ENCODE measurements around the gene SH3BP5.

DNA sequence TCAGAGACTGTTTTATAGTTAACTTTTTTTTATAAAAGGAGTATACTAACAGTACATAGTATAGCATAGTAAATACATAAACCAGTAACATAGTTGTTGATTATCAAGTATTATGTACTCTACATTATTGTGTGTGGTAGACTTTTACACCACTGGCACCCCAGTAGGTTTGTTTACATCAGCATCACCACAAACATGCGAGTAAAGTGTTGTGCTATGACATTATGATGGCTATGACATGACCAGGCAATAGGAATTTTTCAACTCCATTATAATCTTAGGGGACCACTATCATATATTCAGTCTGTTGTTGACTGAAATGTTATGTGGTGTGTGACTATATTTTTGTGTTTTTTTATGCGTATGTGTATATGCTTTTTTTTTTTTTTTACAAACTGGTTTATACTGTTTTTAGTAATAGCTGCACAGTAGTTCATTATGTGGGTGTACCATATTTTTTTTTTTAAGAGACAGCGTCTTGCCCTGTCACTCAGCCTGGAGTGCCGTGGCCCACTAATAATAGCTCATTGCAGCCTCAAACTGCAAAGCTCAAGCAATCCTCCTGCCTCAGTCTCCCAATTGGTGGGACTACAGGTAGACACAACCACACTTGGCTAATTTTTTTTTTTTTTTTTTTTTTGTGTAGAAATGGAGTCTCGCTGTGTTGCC, 124.4 kb downstream of the SH3BP5 start:
- TF ChIP-seq CTCF (conservative IDR thresholded peaks at IDR 0.05 in 1 of 2, IDR thresholded peaks at IDR 0.05 in 1 of 2; ENCODE audit: low read depth in 1 of 2, low read length in 2 of 2) (no peak), EZH2 (IDR thresholded peaks at IDR 0.05; ENCODE audit: low read length, missing control alignments) (no peak)

All from fibroblast of lung (primary cell).